Liver (tissue), 3 donors: ENCODE data around the gene PLSCR3.

Experiments used
- FOXA1 ChIP-seq: IDR thresholded peaks from 2 replicates; pipeline ENCODE4 v1.6.1; 2016; ENCODE audit warnings: antibody characterized with exemption
- GABPA ChIP-seq, 2 donors: IDR thresholded peaks in 1 of 2; conservative IDR thresholded peaks in 1 of 2; 2 replicates each; pipeline ENCODE4 v1.6.1; 2016; ENCODE audit warnings: antibody characterized with exemption in 2 of 2, mild to moderate bottlenecking in 1 of 2, moderate library complexity in 1 of 2
- HNF4G ChIP-seq: IDR thresholded peaks from 2 replicates; pipeline ENCODE4 v1.6.1; 2016; ENCODE audit warnings: antibody characterized with exemption
- JUND ChIP-seq, 2 donors: IDR thresholded peaks; 2 replicates each; pipeline ENCODE4 v1.6.1; 2016; ENCODE audit warnings: antibody characterized with exemption in 2 of 2
- NR2F2 ChIP-seq: IDR thresholded peaks from 2 replicates; pipeline ENCODE4 v1.6.1; 2016; ENCODE audit warnings: antibody characterized with exemption
- RAD21 ChIP-seq, 2 donors: IDR thresholded peaks; 2 replicates each; pipeline ENCODE4 v1.6.1; 2016; ENCODE audit warnings: antibody characterized with exemption in 2 of 2, mild to moderate bottlenecking in 2 of 2
- SP1 ChIP-seq: IDR thresholded peaks from 2 replicates; pipeline ENCODE4 v1.6.1; 2018; ENCODE audit warnings: antibody characterized with exemption, mild to moderate bottlenecking
- TAF1 ChIP-seq: conservative IDR thresholded peaks from 2 replicates; pipeline ENCODE4 v1.6.1; 2016; ENCODE audit warnings: antibody characterized with exemption, mild to moderate bottlenecking
- YY1 ChIP-seq: IDR thresholded peaks from 2 replicates; pipeline ENCODE4 v1.6.1; 2016; ENCODE audit warnings: antibody characterized with exemption, mild to moderate bottlenecking
- TF ChIP-seq, protein P1 (sequence below): fragments of 150-350 bp; IDR thresholded peaks from 2 replicates; pipeline ENCODE4 v1.5.1; 2017; ENCODE audit warnings: improper control_type of control experiment, low read depth, low read length; ENCODE audit not compliant: missing input control
- TF ChIP-seq, protein P2 (sequence below): IDR thresholded peaks from 2 replicates; pipeline ENCODE4 v1.6.1; 2016; ENCODE audit warnings: antibody characterized with exemption
- TF ChIP-seq, protein P3 (sequence below): IDR thresholded peaks from 2 replicates; pipeline ENCODE4 v1.6.1; 2016; ENCODE audit warnings: antibody characterized with exemption, mild to moderate bottlenecking
- TF ChIP-seq, protein P4 (sequence below): IDR thresholded peaks from 2 replicates; pipeline ENCODE4 v1.6.1; 2016; ENCODE audit warnings: antibody characterized with exemption
- donor health status: healthy.
- donor health status: healthy.

DNA sequence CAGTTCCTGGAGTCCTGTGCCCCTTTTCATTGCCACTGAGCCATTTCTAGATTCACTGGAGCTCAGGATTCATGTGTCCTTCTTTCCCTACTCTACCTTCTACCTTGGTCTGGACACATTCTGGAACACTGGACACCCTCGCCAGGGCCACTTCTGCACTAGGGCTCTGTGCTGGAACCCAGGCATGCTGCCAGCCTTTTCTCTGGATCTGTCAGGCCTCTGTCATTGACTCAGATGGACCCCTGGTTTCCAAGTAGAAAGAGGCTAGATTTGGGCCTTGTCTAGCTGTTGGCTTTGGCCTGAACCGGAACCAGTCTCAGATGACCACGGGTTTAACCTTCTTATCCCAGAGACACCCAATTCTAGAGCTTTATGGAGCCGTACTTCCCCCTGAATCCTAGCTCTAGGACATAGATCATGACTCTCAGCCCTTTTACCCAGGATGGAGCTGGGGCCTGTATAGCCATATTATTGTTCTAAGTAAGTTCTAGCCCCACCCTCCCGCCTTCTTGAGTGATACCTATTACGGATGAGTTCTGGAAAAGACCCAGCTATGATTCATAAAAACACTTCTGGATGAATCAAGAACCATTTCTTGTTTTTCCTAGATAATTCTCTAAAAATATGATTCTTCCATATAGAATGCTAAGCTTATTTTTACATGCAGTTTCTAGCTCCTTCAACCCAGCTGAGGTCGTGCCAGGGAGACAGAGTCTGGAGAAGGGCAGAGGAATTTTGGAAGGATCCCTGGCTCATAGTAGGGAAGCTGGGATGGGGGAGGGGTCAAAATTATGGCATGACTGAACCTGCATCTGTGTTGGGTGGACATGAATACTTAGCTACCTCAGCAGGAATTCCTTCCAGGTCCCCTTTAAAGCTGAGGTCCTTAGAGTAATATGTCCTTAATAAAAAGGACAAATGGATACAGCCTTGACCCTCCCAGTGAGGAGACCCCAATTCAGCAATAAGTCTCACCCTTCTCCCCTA lies 49.5 kb upstream of the PLSCR3 start:
- TF ChIP-seq, protein P1, sequence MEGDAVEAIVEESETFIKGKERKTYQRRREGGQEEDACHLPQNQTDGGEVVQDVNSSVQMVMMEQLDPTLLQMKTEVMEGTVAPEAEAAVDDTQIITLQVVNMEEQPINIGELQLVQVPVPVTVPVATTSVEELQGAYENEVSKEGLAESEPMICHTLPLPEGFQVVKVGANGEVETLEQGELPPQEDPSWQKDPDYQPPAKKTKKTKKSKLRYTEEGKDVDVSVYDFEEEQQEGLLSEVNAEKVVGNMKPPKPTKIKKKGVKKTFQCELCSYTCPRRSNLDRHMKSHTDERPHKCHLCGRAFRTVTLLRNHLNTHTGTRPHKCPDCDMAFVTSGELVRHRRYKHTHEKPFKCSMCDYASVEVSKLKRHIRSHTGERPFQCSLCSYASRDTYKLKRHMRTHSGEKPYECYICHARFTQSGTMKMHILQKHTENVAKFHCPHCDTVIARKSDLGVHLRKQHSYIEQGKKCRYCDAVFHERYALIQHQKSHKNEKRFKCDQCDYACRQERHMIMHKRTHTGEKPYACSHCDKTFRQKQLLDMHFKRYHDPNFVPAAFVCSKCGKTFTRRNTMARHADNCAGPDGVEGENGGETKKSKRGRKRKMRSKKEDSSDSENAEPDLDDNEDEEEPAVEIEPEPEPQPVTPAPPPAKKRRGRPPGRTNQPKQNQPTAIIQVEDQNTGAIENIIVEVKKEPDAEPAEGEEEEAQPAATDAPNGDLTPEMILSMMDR: no peak
- TF ChIP-seq YY1: no peak
- TF ChIP-seq, protein P2, sequence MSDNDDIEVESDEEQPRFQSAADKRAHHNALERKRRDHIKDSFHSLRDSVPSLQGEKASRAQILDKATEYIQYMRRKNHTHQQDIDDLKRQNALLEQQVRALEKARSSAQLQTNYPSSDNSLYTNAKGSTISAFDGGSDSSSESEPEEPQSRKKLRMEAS: no peak
- TF ChIP-seq TAF1: no peak
- TF ChIP-seq JUND (IDR thresholded peaks at IDR 0.05): no peak
- no peak for TF ChIP-seq FOXA1
- TF ChIP-seq, protein P3, sequence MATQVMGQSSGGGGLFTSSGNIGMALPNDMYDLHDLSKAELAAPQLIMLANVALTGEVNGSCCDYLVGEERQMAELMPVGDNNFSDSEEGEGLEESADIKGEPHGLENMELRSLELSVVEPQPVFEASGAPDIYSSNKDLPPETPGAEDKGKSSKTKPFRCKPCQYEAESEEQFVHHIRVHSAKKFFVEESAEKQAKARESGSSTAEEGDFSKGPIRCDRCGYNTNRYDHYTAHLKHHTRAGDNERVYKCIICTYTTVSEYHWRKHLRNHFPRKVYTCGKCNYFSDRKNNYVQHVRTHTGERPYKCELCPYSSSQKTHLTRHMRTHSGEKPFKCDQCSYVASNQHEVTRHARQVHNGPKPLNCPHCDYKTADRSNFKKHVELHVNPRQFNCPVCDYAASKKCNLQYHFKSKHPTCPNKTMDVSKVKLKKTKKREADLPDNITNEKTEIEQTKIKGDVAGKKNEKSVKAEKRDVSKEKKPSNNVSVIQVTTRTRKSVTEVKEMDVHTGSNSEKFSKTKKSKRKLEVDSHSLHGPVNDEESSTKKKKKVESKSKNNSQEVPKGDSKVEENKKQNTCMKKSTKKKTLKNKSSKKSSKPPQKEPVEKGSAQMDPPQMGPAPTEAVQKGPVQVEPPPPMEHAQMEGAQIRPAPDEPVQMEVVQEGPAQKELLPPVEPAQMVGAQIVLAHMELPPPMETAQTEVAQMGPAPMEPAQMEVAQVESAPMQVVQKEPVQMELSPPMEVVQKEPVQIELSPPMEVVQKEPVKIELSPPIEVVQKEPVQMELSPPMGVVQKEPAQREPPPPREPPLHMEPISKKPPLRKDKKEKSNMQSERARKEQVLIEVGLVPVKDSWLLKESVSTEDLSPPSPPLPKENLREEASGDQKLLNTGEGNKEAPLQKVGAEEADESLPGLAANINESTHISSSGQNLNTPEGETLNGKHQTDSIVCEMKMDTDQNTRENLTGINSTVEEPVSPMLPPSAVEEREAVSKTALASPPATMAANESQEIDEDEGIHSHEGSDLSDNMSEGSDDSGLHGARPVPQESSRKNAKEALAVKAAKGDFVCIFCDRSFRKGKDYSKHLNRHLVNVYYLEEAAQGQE: no peak
- no peak for TF ChIP-seq SP1
- TF ChIP-seq, protein P4, sequence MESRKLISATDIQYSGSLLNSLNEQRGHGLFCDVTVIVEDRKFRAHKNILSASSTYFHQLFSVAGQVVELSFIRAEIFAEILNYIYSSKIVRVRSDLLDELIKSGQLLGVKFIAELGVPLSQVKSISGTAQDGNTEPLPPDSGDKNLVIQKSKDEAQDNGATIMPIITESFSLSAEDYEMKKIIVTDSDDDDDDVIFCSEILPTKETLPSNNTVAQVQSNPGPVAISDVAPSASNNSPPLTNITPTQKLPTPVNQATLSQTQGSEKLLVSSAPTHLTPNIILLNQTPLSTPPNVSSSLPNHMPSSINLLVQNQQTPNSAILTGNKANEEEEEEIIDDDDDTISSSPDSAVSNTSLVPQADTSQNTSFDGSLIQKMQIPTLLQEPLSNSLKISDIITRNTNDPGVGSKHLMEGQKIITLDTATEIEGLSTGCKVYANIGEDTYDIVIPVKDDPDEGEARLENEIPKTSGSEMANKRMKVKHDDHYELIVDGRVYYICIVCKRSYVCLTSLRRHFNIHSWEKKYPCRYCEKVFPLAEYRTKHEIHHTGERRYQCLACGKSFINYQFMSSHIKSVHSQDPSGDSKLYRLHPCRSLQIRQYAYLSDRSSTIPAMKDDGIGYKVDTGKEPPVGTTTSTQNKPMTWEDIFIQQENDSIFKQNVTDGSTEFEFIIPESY: no peak
- no peak for TF ChIP-seq RAD21 (IDR thresholded peaks at IDR 0.05)
- TF ChIP-seq HNF4G: no peak
- no peak for TF ChIP-seq NR2F2
- no peak for TF ChIP-seq GABPA (IDR thresholded peaks at IDR 0.05 in 1 of 2, conservative IDR thresholded peaks at IDR 0.05 in 1 of 2)
